Parathyroid adenoma (tissue), 2 donors: ENCODE measurements around the gene TUSC7.

Source experiments
- H2AFZ ChIP-seq: fragments of 300-600 bp; sonication (generic); one replicate; pipeline ENCODE4 v1.7.0; 2017; ENCODE audit warnings: antibody characterized with exemption, mild to moderate bottlenecking
- H3K27ac ChIP-seq: fragments of 300-600 bp; sonication (generic); one replicate; pipeline ENCODE4 v1.7.0; 2017
- H3K27me3 ChIP-seq: fragments of 300-600 bp; sonication (generic); one replicate; pipeline ENCODE4 v1.7.0; 2017; ENCODE audit warnings: low read length; ENCODE audit not compliant: control insufficient read depth, insufficient read depth
- H3K36me3 ChIP-seq: fragments of 300-600 bp; sonication (generic); one replicate; pipeline ENCODE4 v1.7.0; 2017; ENCODE audit warnings: low read length; ENCODE audit not compliant: control insufficient read depth, insufficient read depth
- H3K4me1 ChIP-seq: fragments of 300-600 bp; sonication (generic); one replicate; pipeline ENCODE4 v1.7.0; 2017; ENCODE audit warnings: control low read depth
- H3K4me2 ChIP-seq: fragments of 300-600 bp; sonication (generic); one replicate; pipeline ENCODE4 v1.7.0; 2017; ENCODE audit warnings: low read length
- H3K4me3 ChIP-seq: fragments of 300-600 bp; sonication (generic); one replicate; pipeline ENCODE4 v1.7.0; 2017; ENCODE audit warnings: low read depth, low read length
- H3K79me2 ChIP-seq: fragments of 300-600 bp; sonication (generic); one replicate; pipeline ENCODE4 v1.7.0; 2017; ENCODE audit warnings: control low read depth
- H3K9ac ChIP-seq: fragments of 300-600 bp; sonication (generic); one replicate; pipeline ENCODE4 v1.7.0; 2017; ENCODE audit warnings: mild to moderate bottlenecking
- H3K9me3 ChIP-seq: fragments of 300-600 bp; sonication (generic); one replicate; pipeline ENCODE4 v1.7.0; 2017; ENCODE audit warnings: low read length; ENCODE audit not compliant: control insufficient read depth
- TF ChIP-seq, protein P1 (sequence below): fragments of 300-600 bp; sonication (generic); IDR thresholded peaks from one replicate; pipeline ENCODE4 v1.7.0; 2017; ENCODE audit warnings: antibody characterized with exemption, mild to moderate bottlenecking
- donor health status: primary hyperparathyroidism.

The TUSC7 gene

DNA sequence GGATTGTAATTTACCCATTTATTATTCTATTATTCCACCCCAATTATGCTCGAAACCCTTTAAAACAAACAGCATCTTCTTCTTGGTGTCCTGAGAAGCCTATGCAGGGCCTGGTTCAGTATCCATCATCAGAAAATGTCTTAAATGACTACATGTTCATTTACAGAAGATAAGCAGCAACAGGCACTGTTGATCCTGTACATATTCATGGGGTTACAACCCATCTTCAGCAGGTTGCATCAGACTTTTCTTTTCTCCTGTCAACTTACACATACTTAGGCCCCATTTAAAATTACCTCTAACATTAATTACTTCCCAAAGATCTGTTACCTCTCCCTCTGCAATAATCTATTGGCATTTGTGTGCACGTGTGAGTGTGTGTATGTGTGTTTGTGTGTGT lies 18.9 kb downstream of the TUSC7 start:
- no peak overlapping the region for H3K9ac ChIP-seq
- H3K79me2 ChIP-seq, result no peaks in the 10 kb centered on the region
- H3K27ac ChIP-seq, result no peak overlapping the region
- H3K4me3 ChIP-seq, result no peak overlapping the region
- no peak overlapping the region for H3K4me2 ChIP-seq
- H3K27me3 ChIP-seq, result no peaks in the 10 kb centered on the region
- H3K9me3 ChIP-seq, result no peaks in the 10 kb centered on the region
- no peaks in the 10 kb centered on the region for H3K4me1 ChIP-seq
- H3K36me3 ChIP-seq, result no peaks in the 10 kb centered on the region
- no peak overlapping the region for H2AFZ ChIP-seq
- TF ChIP-seq, protein P1, sequence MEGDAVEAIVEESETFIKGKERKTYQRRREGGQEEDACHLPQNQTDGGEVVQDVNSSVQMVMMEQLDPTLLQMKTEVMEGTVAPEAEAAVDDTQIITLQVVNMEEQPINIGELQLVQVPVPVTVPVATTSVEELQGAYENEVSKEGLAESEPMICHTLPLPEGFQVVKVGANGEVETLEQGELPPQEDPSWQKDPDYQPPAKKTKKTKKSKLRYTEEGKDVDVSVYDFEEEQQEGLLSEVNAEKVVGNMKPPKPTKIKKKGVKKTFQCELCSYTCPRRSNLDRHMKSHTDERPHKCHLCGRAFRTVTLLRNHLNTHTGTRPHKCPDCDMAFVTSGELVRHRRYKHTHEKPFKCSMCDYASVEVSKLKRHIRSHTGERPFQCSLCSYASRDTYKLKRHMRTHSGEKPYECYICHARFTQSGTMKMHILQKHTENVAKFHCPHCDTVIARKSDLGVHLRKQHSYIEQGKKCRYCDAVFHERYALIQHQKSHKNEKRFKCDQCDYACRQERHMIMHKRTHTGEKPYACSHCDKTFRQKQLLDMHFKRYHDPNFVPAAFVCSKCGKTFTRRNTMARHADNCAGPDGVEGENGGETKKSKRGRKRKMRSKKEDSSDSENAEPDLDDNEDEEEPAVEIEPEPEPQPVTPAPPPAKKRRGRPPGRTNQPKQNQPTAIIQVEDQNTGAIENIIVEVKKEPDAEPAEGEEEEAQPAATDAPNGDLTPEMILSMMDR, result no peak

DNA sequence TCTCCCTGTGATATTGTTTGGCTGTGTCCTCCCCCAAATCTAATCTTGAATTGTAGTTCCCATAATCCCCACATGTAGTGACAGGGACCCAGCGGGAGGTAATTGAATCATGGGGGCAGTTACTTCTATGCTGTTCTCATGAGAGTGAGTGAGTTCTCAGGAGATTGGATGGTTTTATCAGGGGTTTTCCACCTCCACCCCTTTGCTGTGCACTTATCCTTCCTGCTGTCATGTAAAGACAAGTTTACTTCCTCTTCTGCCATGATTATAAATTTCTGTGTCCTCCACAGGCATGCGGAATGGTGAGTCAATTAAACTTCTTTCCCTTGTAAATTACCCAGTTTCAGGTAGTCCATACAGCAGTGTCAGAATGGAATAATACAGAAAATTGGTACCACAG lies 24.7 kb downstream of the TUSC7 start:
- Histone ChIP-seq H3K79me2 (no peaks in the 10 kb centered on the region), H3K4me1 (no peaks in the 10 kb centered on the region), H3K27me3 (no peaks in the 10 kb centered on the region), H3K36me3 (no peaks in the 10 kb centered on the region), H3K9me3 (no peaks in the 10 kb centered on the region), H3K4me3 (no peak overlapping the region), H3K4me2 (no peak overlapping the region), H3K9ac (no peak overlapping the region), H2AFZ (no peak overlapping the region), H3K27ac (no peak overlapping the region)
- TF ChIP-seq, protein P1, result no peak

DNA sequence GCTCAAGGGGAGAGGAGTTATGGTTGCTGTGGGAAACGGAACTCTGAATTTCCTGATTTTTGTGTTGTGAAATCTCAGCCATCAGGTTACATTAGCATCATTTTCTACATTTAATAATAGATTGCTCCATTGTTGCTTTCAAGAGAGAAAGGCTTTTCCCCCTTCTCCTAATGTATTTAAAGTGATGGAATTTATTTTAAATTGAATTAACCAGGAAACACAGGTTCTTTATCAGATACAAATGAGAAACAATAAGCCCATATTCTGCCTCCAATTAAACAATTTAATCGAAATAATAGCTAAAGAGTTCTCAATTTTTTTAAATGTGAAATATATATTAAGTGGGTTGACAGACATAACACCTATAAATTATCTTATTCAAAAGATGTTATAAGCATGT lies 30.1 kb downstream of the TUSC7 start:
- Histone ChIP-seq H3K27ac (no peak overlapping the region), H3K4me3 (no peak overlapping the region), H3K4me1 (no peaks in the 10 kb centered on the region), H3K27me3 (no peaks in the 10 kb centered on the region), H3K36me3 (no peaks in the 10 kb centered on the region), H3K79me2 (no peaks in the 10 kb centered on the region), H3K4me2 (no peak overlapping the region), H2AFZ (no peak overlapping the region), H3K9me3 (no peaks in the 10 kb centered on the region), H3K9ac (no peak overlapping the region)
- TF ChIP-seq, protein P1, result no peak

DNA sequence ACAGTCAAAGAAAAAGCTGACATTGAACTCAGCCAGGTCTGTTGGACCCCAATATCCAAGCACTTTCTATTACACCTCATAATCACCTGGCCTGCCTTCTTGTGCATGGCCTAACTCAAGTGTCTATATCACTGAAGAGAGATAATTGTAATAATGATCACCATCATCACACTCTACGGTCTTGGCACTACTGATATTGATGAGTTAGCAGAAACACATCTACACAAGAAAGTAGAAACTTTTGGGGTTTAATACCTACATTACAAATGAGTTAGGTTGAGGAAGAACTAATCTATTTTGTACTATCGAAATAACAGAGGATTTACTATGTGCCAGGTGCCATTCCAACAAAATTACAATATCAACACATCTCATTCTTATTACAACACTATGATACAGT lies 30.7 kb downstream of the TUSC7 start:
- Histone ChIP-seq H3K36me3 (no peaks in the 10 kb centered on the region), H3K9me3 (no peaks in the 10 kb centered on the region), H3K4me1 (no peaks in the 10 kb centered on the region), H3K9ac (no peak overlapping the region), H3K4me3 (no peak overlapping the region), H3K27me3 (no peaks in the 10 kb centered on the region), H3K79me2 (no peaks in the 10 kb centered on the region), H2AFZ (no peak overlapping the region), H3K4me2 (no peak overlapping the region), H3K27ac (no peak overlapping the region)
- TF ChIP-seq, protein P1, result no peak

DNA sequence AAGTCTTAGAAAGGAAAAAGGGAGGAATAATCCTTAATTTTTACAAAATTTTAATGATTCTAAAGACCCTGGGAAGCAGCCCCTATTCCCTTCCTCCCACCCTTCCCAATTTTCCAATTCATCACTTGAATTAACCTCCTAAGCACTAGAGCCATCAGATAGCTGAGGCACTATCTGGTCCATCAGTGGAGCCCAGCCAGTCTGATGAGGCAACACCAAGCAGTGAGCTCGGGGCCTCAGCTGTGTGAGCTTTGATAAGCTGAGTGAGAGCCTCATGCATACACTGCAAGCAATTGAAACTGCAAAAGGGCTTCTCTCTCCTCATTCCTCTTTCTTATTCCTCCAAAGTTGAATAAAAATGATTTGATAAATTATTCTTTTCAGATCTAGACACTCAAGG lies 31.9 kb downstream of the TUSC7 start:
- no peak overlapping the region for H3K4me2 ChIP-seq
- no peaks in the 10 kb centered on the region for H3K79me2 ChIP-seq
- TF ChIP-seq, protein P1, result no peak
- H3K36me3 ChIP-seq, result no peaks in the 10 kb centered on the region
- no peak overlapping the region for H3K4me3 ChIP-seq
- H3K27ac ChIP-seq, result no peak overlapping the region
- H3K9me3 ChIP-seq, result no peaks in the 10 kb centered on the region
- no peak overlapping the region for H2AFZ ChIP-seq
- H3K9ac ChIP-seq, result no peak overlapping the region
- H3K4me1 ChIP-seq, result no peaks in the 10 kb centered on the region
- H3K27me3 ChIP-seq, result no peaks in the 10 kb centered on the region
